Measurements from ENCODE around the gene SPEN. TPM values are rescaled to one million over a fixed set of nuclear protein-coding genes. Genes with fewer than 3 reads are reported as not detected.
A peak's percentile ranks its signal among the peaks of the same experiment; 100 is the strongest.

SPEN gene
- total and polyA plus RNA-seq, 2 of the 13 experiments (the other 11 are each of a cell fraction or from before 2014, with no cell fraction given): 4.8 to 14.0 TPM

- ChIA-PET POLR2A (no interaction called here), CTCF (ENCODE audit: low intra/inter-chr PET ratio, low total read pairs) (interaction anchor here (1.5 kb wide), 1 partner anchor 37 kb away, joined by 5 read pairs; no protein-coding TSS in a partner anchor)
- ATAC-seq: peak; percentile 84
- TF ChIP-seq ZNF772 (CRISPR knock-in tag; IDR thresholded peaks at IDR 0.05): no peak
- no peak for TF ChIP-seq ZKSCAN8 (CRISPR knock-in tag; IDR thresholded peaks at IDR 0.05; ENCODE audit: borderline replicate concordance)
- TF ChIP-seq ZNF878 (CRISPR knock-in tag; IDR thresholded peaks at IDR 0.05): no peak
- peak; percentile 25; the same call in 1 of the 2 replicates for TF ChIP-seq RAD21 (CRISPR knock-in tag; IDR thresholded peaks at IDR 0.05)
- no peak for TF ChIP-seq ZBTB8A (CRISPR knock-in tag; IDR thresholded peaks at IDR 0.05; ENCODE audit: borderline replicate concordance, low read depth)
- no peak for TF ChIP-seq ZNF615 (CRISPR knock-in tag; IDR thresholded peaks at IDR 0.05; ENCODE audit: borderline replicate concordance)
- TF ChIP-seq SRF (IDR thresholded peaks at IDR 0.05; ENCODE audit: low read depth, low read length): no peak
- TF ChIP-seq ZNF335 (CRISPR knock-in tag; IDR thresholded peaks at IDR 0.05): no peak
- TF ChIP-seq, protein P1, sequence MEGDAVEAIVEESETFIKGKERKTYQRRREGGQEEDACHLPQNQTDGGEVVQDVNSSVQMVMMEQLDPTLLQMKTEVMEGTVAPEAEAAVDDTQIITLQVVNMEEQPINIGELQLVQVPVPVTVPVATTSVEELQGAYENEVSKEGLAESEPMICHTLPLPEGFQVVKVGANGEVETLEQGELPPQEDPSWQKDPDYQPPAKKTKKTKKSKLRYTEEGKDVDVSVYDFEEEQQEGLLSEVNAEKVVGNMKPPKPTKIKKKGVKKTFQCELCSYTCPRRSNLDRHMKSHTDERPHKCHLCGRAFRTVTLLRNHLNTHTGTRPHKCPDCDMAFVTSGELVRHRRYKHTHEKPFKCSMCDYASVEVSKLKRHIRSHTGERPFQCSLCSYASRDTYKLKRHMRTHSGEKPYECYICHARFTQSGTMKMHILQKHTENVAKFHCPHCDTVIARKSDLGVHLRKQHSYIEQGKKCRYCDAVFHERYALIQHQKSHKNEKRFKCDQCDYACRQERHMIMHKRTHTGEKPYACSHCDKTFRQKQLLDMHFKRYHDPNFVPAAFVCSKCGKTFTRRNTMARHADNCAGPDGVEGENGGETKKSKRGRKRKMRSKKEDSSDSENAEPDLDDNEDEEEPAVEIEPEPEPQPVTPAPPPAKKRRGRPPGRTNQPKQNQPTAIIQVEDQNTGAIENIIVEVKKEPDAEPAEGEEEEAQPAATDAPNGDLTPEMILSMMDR (CRISPR knock-in tag; IDR thresholded peaks at IDR 0.05): peak; percentile 31
- TF ChIP-seq YY1 (IDR thresholded peaks at IDR 0.05; ENCODE audit: insufficient read depth, insufficient replicate concordance, low read depth, low read length): no peak
- no peak for TF ChIP-seq ETS1 (CRISPR knock-in tag; IDR thresholded peaks at IDR 0.05)
- no peak for TF ChIP-seq ZNF713 (CRISPR knock-in tag; IDR thresholded peaks at IDR 0.05)
- peak; percentile 63; the same call in 1 of the 2 replicates for TF ChIP-seq SMC3 (IDR thresholded peaks at IDR 0.05; ENCODE audit: low read length)
- no peak for TF ChIP-seq AKAP8 (CRISPR knock-in tag; IDR thresholded peaks at IDR 0.05)
- TF ChIP-seq ZNF101 (CRISPR knock-in tag; IDR thresholded peaks at IDR 0.05; ENCODE audit: borderline replicate concordance, low read depth): no peak
- no peak for TF ChIP-seq SIN3A (IDR thresholded peaks at IDR 0.05; ENCODE audit: borderline replicate concordance, low read depth, low read length)
- TF ChIP-seq, protein P2, sequence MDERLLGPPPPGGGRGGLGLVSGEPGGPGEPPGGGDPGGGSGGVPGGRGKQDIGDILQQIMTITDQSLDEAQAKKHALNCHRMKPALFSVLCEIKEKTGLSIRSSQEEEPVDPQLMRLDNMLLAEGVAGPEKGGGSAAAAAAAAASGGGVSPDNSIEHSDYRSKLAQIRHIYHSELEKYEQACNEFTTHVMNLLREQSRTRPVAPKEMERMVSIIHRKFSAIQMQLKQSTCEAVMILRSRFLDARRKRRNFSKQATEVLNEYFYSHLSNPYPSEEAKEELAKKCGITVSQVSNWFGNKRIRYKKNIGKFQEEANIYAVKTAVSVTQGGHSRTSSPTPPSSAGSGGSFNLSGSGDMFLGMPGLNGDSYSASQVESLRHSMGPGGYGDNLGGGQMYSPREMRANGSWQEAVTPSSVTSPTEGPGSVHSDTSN (CRISPR knock-in tag; IDR thresholded peaks at IDR 0.05): no peak
- no peak for TF ChIP-seq ZFY (CRISPR knock-in tag; IDR thresholded peaks at IDR 0.05)
These were observed 110.0 kb downstream of the SPEN start for GRCh38 chr1:15957221-15958095.

More at GRCh38 chr1:15957221-15958095, 110.0 kb downstream of the SPEN start:
- in situ Hi-C loops (cut with HindIII; ENCODE audit: extremely low pct_ligation_motif_present, low pct_unique_long_range_greater_than_20kb) (no loop called here), intact Hi-C loops (cut with micrococcal nuclease; ENCODE audit: unreplicated experiment) (loop anchor here (2.0 kb wide), 1 partner anchor 37 kb away; no protein-coding TSS in a partner anchor)
- Histone ChIP-seq H2AFZ (ENCODE audit: low read length) (no peak overlapping the region), H3K27ac (ENCODE audit: extremely low read length, insufficient read depth, low read length) (no peak overlapping the region), H3K4me1 (ENCODE audit: insufficient read depth, low read length) (no peaks in the 10 kb centered on the region), H3K36me3 (replicated peaks in 1 of 2; ENCODE audit: control insufficient read depth in 1 of 2, insufficient read depth in 2 of 2, low read length in 2 of 2) (peaks cover 2 to 5% of the 10 kb centered on the region in 2 experiments; a peak in 2 of 5 replicates), H3K9ac (ENCODE audit: insufficient read depth, low read depth, low read length) (no peak overlapping the region), H3K79me2 (ENCODE audit: insufficient read depth, low read length) (peaks cover 9% of the 10 kb centered on the region), H3K4me3 (replicated peaks in 1 of 3; ENCODE audit: insufficient read depth in 1 of 3, low read depth in 2 of 3, low read length in 3 of 3) (no peak overlapping the region), H3K27me3 (ENCODE audit: control insufficient read depth in 1 of 2, insufficient read depth in 2 of 2, low read length in 2 of 2) (no peaks in the 10 kb centered on the region), H4K20me1 (ENCODE audit: insufficient read depth, low read length) (peaks cover 5% of the 10 kb centered on the region; the same call in 1 of the 2 replicates), H3K4me2 (ENCODE audit: low read depth, low read length) (no peak overlapping the region), H3K9me3 (ENCODE audit: low read length) (no peaks in the 10 kb centered on the region)
- 89% methylated on average over 15 of the region's 15 CpGs for WGBS (ENCODE audit: low lambda C conversion rate)
- BruUV-seq (replicated peaks): no TSS peak
- FAIRE-seq (peak; percentile 15), DNase-seq (ENCODE audit: low spot score) (no peak)
